Measurements from ENCODE around the gene AQP3. TPM values are rescaled to one million over a fixed set of nuclear protein-coding genes. Genes with fewer than 3 reads are reported as not detected.
"Not testable (repeated sequence)": the region's sequence is repeated elsewhere in the genome, so short reads cannot be mapped to it uniquely, and the experiment has no call there.

Gene AQP3
- total and polyA plus RNA-seq, 7 experiments from 2014 or later = 53.3 to 252 (median 114) TPM

GRCh38 chr9:33430942-33431341, 16.5 kb downstream of the AQP3 start:
- CTCF ChIA-PET = no interaction called here
- Mint-ChIP-seq H3K4me3 (no peak overlapping the region), H3K36me3 (peaks cover 0 to 1% (median 0%) of the 10 kb centered on the region in 5 donors), H3K4me1 (peaks cover 0 to 25% (median 0%) of the 10 kb centered on the region in 7 donors), H3K9me3 (peaks cover 0 to 2% (median 0%) of the 10 kb centered on the region in 11 donors), H3K27ac (peak overlapping the region in 2 of 9 donors; percentile 32 to 82), H3K27me3 (no peaks in the 10 kb centered on the region)
- POLR2A ChIA-PET = interaction anchor here (0.6 to 1.3 kb wide), 6 partner anchors 9 to 27 kb away, joined by 3 to 7 read pairs (median 3); partner anchors contain the start of gene AQP3
- intact Hi-C loops (cut with micrococcal nuclease) = no loop called here
- H3K4me3 ChIP-seq (ENCODE audit: low read length) = no peak overlapping the region
- DNase-seq (no peak), ATAC-seq (no peak)
- no peaks in the 10 kb centered on the region for H3K4me1 ChIP-seq (ENCODE audit: control insufficient read depth in 2 of 2, insufficient read depth in 2 of 2, low read length in 2 of 2)
- no peaks in the 10 kb centered on the region for H3K36me3 ChIP-seq (ENCODE audit: control insufficient read depth in 2 of 3, insufficient read depth in 3 of 3, low read length in 3 of 3)
- H3K27ac ChIP-seq (ENCODE audit: low read depth, low read length) = no peak overlapping the region
- H3K9me3 ChIP-seq (ENCODE audit: control insufficient read depth in 2 of 3, low read length in 3 of 3) = no peaks in the 10 kb centered on the region
- H3K27me3 ChIP-seq (ENCODE audit: control insufficient read depth in 2 of 2, insufficient read depth in 2 of 2, low read length in 2 of 2) = no peaks in the 10 kb centered on the region

- no peak overlapping the region for H3K4me3 Mint-ChIP-seq
Measured at GRCh38 chr9:33429256-33429985, 18.0 kb downstream of the AQP3 start.

GRCh38 chr9:33426843-33427293, 20.5 kb downstream of the AQP3 start:
- Mint-ChIP-seq H3K9me3 (peaks cover 0 to 1% (median 0%) of the 10 kb centered on the region in 11 donors), H3K27ac (peak overlapping the region in 2 of 9 donors; percentile 26 to 61), H3K27me3 (no peaks in the 10 kb centered on the region), H3K4me3 (no peak overlapping the region), H3K4me1 (peaks cover 0 to 11% (median 0%) of the 10 kb centered on the region in 7 donors), H3K36me3 (peaks cover 0 to 1% (median 0%) of the 10 kb centered on the region in 5 donors)
- ChIA-PET CTCF (interaction anchor here (1.4 kb wide), 1 partner anchor 24 kb away, joined by 4 read pairs; no protein-coding TSS in a partner anchor), POLR2A (no interaction called here)
- no peaks in the 10 kb centered on the region for H3K9me3 ChIP-seq (ENCODE audit: control insufficient read depth in 2 of 3, low read length in 3 of 3)
- no peak overlapping the region for H3K4me3 ChIP-seq (ENCODE audit: low read length)
- H3K4me1 ChIP-seq (ENCODE audit: control insufficient read depth in 2 of 2, insufficient read depth in 2 of 2, low read length in 2 of 2) = no peaks in the 10 kb centered on the region
- DNase-seq = no peak
- intact Hi-C loops (cut with micrococcal nuclease) = no loop called here
- H3K36me3 ChIP-seq (ENCODE audit: control insufficient read depth in 2 of 3, insufficient read depth in 3 of 3, low read length in 3 of 3) = no peaks in the 10 kb centered on the region
- H3K27me3 ChIP-seq (ENCODE audit: control insufficient read depth in 2 of 2, insufficient read depth in 2 of 2, low read length in 2 of 2) = no peaks in the 10 kb centered on the region
- H3K27ac ChIP-seq (ENCODE audit: low read depth, low read length) = no peak overlapping the region
- peak; percentile 64 for ATAC-seq

More at GRCh38 chr9:33429256-33429985, 18.0 kb downstream of the AQP3 start:
- no peak overlapping the region for H3K27ac ChIP-seq (ENCODE audit: low read depth, low read length)
- ATAC-seq = no peak
- H3K4me1 ChIP-seq (ENCODE audit: control insufficient read depth in 2 of 2, insufficient read depth in 2 of 2, low read length in 2 of 2) = no peaks in the 10 kb centered on the region
- H3K4me1 Mint-ChIP-seq = peaks cover 0 to 15% (median 0%) of the 10 kb centered on the region in 7 donors
- H3K9me3 Mint-ChIP-seq = peaks cover 0 to 2% (median 0%) of the 10 kb centered on the region in 11 donors
- peak overlapping the region in 5 of 9 donors; percentile 3 to 82 (median 27) for H3K27ac Mint-ChIP-seq
- H3K27me3 ChIP-seq (ENCODE audit: control insufficient read depth in 2 of 2, insufficient read depth in 2 of 2, low read length in 2 of 2) = no peaks in the 10 kb centered on the region
- H3K9me3 ChIP-seq (ENCODE audit: control insufficient read depth in 2 of 3, low read length in 3 of 3) = no peaks in the 10 kb centered on the region
- H3K27me3 Mint-ChIP-seq = no peaks in the 10 kb centered on the region
- no peaks in the 10 kb centered on the region for H3K36me3 ChIP-seq (ENCODE audit: control insufficient read depth in 2 of 3, insufficient read depth in 3 of 3, low read length in 3 of 3)
- ChIA-PET CTCF (no interaction called here), POLR2A (no interaction called here)
- no peak for DNase-seq
- no peak overlapping the region for H3K4me3 ChIP-seq (ENCODE audit: low read length)
- intact Hi-C loops (cut with micrococcal nuclease) = loop anchor here in 1 of 2 donors (2.0 kb wide), 1 partner anchor 15 kb away; no protein-coding TSS in a partner anchor
- peaks cover 0 to 1% (median 0%) of the 10 kb centered on the region in 5 donors for H3K36me3 Mint-ChIP-seq

- Mint-ChIP-seq H3K27me3 (peaks cover 0 to 7% (median 0%) of the 10 kb centered on the region in 5 donors), H3K4me3 (no peak overlapping the region), H3K4me1 (peaks cover 0 to 12% (median 0%) of the 10 kb centered on the region in 7 donors), H3K9me3 (peaks cover 0 to 1% (median 0%) of the 10 kb centered on the region in 11 donors), H3K27ac (peak overlapping the region in 1 of 9 donors; percentile 25), H3K36me3 (no peaks in the 10 kb centered on the region)
- ATAC-seq (no peak), DNase-seq (no peak)
- no peak overlapping the region for H3K27ac ChIP-seq (ENCODE audit: low read depth, low read length)
- H3K9me3 ChIP-seq (ENCODE audit: control insufficient read depth in 2 of 3, low read length in 3 of 3) = no peaks in the 10 kb centered on the region
- intact Hi-C loops (cut with micrococcal nuclease) = no loop called here
- ChIA-PET CTCF (no interaction called here), POLR2A (no interaction called here)
- H3K36me3 ChIP-seq (ENCODE audit: control insufficient read depth in 2 of 3, insufficient read depth in 3 of 3, low read length in 3 of 3) = no peaks in the 10 kb centered on the region
- H3K4me3 ChIP-seq (ENCODE audit: low read length) = no peak overlapping the region
- H3K4me1 ChIP-seq (ENCODE audit: control insufficient read depth in 2 of 2, insufficient read depth in 2 of 2, low read length in 2 of 2) = no peaks in the 10 kb centered on the region
- H3K27me3 ChIP-seq (ENCODE audit: control insufficient read depth in 2 of 2, insufficient read depth in 2 of 2, low read length in 2 of 2) = no peaks in the 10 kb centered on the region
Measured at GRCh38 chr9:33425128-33425533, 22.3 kb downstream of the AQP3 start.

- ATAC-seq; H3K27ac ChIP-seq (ENCODE audit: low read depth, low read length); H3K9me3 ChIP-seq (ENCODE audit: control insufficient read depth in 2 of 3, low read length in 3 of 3); DNase-seq; H3K27me3 ChIP-seq (ENCODE audit: control insufficient read depth in 2 of 2, insufficient read depth in 2 of 2, low read length in 2 of 2); H3K36me3 ChIP-seq (ENCODE audit: control insufficient read depth in 2 of 3, insufficient read depth in 3 of 3, low read length in 3 of 3); H3K27ac Mint-ChIP-seq; H3K4me1 ChIP-seq (ENCODE audit: control insufficient read depth in 2 of 2, insufficient read depth in 2 of 2, low read length in 2 of 2); H3K4me3 ChIP-seq (ENCODE audit: low read length); H3K36me3 Mint-ChIP-seq; CTCF ChIA-PET; intact Hi-C loops (cut with micrococcal nuclease); H3K4me3 Mint-ChIP-seq; H3K9me3 Mint-ChIP-seq; H3K27me3 Mint-ChIP-seq; POLR2A ChIA-PET: not testable (repeated sequence)
- H3K4me1 Mint-ChIP-seq = peaks cover 0 to 13% (median 0%) of the 10 kb centered on the region in 7 donors
Measured at GRCh38 chr9:33424492-33424891, 22.9 kb downstream of the AQP3 start.

GRCh38 chr9:33424043-33424442, 23.4 kb downstream of the AQP3 start:
- POLR2A ChIA-PET; H3K36me3 Mint-ChIP-seq; H3K27ac Mint-ChIP-seq; H3K9me3 Mint-ChIP-seq; DNase-seq; H3K4me3 Mint-ChIP-seq; CTCF ChIA-PET; H3K27me3 ChIP-seq (ENCODE audit: control insufficient read depth in 2 of 2, insufficient read depth in 2 of 2, low read length in 2 of 2); ATAC-seq; H3K4me1 ChIP-seq (ENCODE audit: control insufficient read depth in 2 of 2, insufficient read depth in 2 of 2, low read length in 2 of 2); H3K4me3 ChIP-seq (ENCODE audit: low read length); H3K27ac ChIP-seq (ENCODE audit: low read depth, low read length); H3K9me3 ChIP-seq (ENCODE audit: control insufficient read depth in 2 of 3, low read length in 3 of 3); H3K36me3 ChIP-seq (ENCODE audit: control insufficient read depth in 2 of 3, insufficient read depth in 3 of 3, low read length in 3 of 3); intact Hi-C loops (cut with micrococcal nuclease): not testable (repeated sequence)
- Mint-ChIP-seq H3K27me3 (peaks cover 0 to 11% (median 0%) of the 10 kb centered on the region in 5 donors), H3K4me1 (peaks cover 0 to 13% (median 0%) of the 10 kb centered on the region in 7 donors)

Measured in naive thymus-derived CD4-positive, alpha-beta T cell (primary cell).